ENCODE measurements around the gene PIEZO2. TPM values are rescaled to one million over a fixed set of nuclear protein-coding genes. Genes with fewer than 3 reads are reported as not detected.

The PIEZO2 gene
- polyA plus RNA-seq, 1 donor (not counting 4 experiments of a cell fraction or from before 2014, with no cell fraction given), result not detected

DNA sequence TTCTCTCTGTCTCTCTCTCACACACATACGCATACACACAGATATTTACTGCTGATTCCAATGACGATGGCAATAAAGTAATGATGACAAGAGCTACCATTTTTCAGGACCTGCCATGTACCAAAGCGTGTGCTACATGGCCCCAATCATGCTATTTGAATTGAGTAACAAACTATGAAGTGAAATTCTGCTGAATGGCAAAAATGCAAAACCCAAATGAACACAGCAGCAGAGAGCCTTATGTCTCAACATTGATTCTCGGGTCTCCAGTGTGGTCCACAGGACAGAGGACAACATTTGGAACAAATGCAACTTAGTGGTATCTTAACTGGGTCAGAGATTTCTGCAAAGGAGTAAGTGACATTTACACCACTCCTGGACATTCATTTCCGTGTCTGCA lies 117.4 kb downstream of the PIEZO2 start:
- Histone ChIP-seq H3K79me2 (ENCODE audit: control insufficient read depth, insufficient read depth, low read length) (no peaks in the 10 kb centered on the region), H3K27me3 (ENCODE audit: control insufficient read depth, extremely low read depth, insufficient read depth, low read length) (no peaks in the 10 kb centered on the region), H3K9ac (ENCODE audit: control insufficient read depth, extremely low read depth, insufficient read depth, low read length) (no peak overlapping the region), H3K9me3 (ENCODE audit: control insufficient read depth, low read depth, low read length) (no peaks in the 10 kb centered on the region), H3K36me3 (ENCODE audit: control insufficient read depth in 2 of 2, extremely low read depth in 1 of 2, insufficient read depth in 2 of 2, low read length in 2 of 2) (no peaks in the 10 kb centered on the region), H3K27ac (ENCODE audit: control insufficient read depth, insufficient read depth, low read length) (no peak overlapping the region), H3K9me1 (ENCODE audit: control insufficient read depth, extremely low read depth, insufficient read depth, low read length) (no peaks in the 10 kb centered on the region), H3K4me2 (ENCODE audit: control insufficient read depth, extremely low read depth, insufficient read depth, low read depth, low read length) (no peak overlapping the region), H2AFZ (ENCODE audit: control insufficient read depth, low read length) (no peak overlapping the region), H3K4me3 (ENCODE audit: control insufficient read depth in 2 of 3, extremely low read depth in 1 of 3, insufficient read depth in 2 of 3, low read depth in 1 of 3, low read length in 3 of 3) (no peak overlapping the region), H3K4me1 (ENCODE audit: control insufficient read depth, extremely low read depth, insufficient read depth, low read length) (no peaks in the 10 kb centered on the region), H4K20me1 (ENCODE audit: control insufficient read depth, extremely low read depth, insufficient read depth, low read length) (no peaks in the 10 kb centered on the region)
- no peak for DNase-seq (ENCODE audit: low read depth, low spot score)
- TF ChIP-seq EZH2 (IDR thresholded peaks at IDR 0.05; ENCODE audit: low read length), result no peak
- TF ChIP-seq, protein P1, sequence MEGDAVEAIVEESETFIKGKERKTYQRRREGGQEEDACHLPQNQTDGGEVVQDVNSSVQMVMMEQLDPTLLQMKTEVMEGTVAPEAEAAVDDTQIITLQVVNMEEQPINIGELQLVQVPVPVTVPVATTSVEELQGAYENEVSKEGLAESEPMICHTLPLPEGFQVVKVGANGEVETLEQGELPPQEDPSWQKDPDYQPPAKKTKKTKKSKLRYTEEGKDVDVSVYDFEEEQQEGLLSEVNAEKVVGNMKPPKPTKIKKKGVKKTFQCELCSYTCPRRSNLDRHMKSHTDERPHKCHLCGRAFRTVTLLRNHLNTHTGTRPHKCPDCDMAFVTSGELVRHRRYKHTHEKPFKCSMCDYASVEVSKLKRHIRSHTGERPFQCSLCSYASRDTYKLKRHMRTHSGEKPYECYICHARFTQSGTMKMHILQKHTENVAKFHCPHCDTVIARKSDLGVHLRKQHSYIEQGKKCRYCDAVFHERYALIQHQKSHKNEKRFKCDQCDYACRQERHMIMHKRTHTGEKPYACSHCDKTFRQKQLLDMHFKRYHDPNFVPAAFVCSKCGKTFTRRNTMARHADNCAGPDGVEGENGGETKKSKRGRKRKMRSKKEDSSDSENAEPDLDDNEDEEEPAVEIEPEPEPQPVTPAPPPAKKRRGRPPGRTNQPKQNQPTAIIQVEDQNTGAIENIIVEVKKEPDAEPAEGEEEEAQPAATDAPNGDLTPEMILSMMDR (optimal IDR thresholded peaks at IDR 0.05 in 1 of 3, IDR thresholded peaks at IDR 0.05 in 1 of 3, conservative IDR thresholded peaks at IDR 0.05 in 1 of 3; ENCODE audit: extremely low read depth in 1 of 3, insufficient read depth in 2 of 3, low read length in 3 of 3), result no peak
- dilution Hi-C loops (cut with MboI; ENCODE audit: extremely low pct_ligation_motif_present, low sequenced_read_pairs), result no loop called here
- no peak for FAIRE-seq

DNA sequence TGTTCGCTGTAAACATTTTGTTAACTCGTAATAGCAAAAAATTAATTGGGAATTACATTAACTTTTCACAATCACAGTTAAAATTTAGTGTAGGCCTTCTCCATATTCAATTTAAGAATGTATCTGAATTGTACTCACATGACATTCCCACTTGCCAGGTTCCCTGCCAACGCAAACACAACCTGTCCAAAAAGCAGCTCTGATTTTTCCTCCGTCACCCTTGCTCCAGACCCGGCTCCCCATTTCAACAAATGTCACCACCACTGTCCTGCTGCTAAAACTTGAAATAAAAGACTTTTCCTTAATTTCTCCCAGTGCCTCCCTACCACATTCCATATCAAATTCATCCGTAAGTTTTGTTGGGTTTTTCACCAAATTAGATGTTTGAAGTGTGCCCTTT lies 120.3 kb downstream of the PIEZO2 start:
- Histone ChIP-seq H3K9ac (ENCODE audit: control insufficient read depth, extremely low read depth, insufficient read depth, low read length) (no peak overlapping the region), H3K36me3 (ENCODE audit: control insufficient read depth in 2 of 2, extremely low read depth in 1 of 2, insufficient read depth in 2 of 2, low read length in 2 of 2) (no peaks in the 10 kb centered on the region), H4K20me1 (ENCODE audit: control insufficient read depth, extremely low read depth, insufficient read depth, low read length) (no peaks in the 10 kb centered on the region), H3K9me1 (ENCODE audit: control insufficient read depth, extremely low read depth, insufficient read depth, low read length) (no peaks in the 10 kb centered on the region), H3K9me3 (ENCODE audit: control insufficient read depth, low read depth, low read length) (no peaks in the 10 kb centered on the region), H2AFZ (ENCODE audit: control insufficient read depth, low read length) (no peak overlapping the region), H3K4me1 (ENCODE audit: control insufficient read depth, extremely low read depth, insufficient read depth, low read length) (no peaks in the 10 kb centered on the region), H3K4me2 (ENCODE audit: control insufficient read depth, extremely low read depth, insufficient read depth, low read depth, low read length) (no peak overlapping the region), H3K4me3 (ENCODE audit: control insufficient read depth in 2 of 3, extremely low read depth in 1 of 3, insufficient read depth in 2 of 3, low read depth in 1 of 3, low read length in 3 of 3) (no peak overlapping the region), H3K27me3 (ENCODE audit: control insufficient read depth, extremely low read depth, insufficient read depth, low read length) (no peaks in the 10 kb centered on the region), H3K27ac (ENCODE audit: control insufficient read depth, insufficient read depth, low read length) (no peak overlapping the region), H3K79me2 (ENCODE audit: control insufficient read depth, insufficient read depth, low read length) (no peaks in the 10 kb centered on the region)
- no peak for FAIRE-seq
- dilution Hi-C loops (cut with MboI; ENCODE audit: extremely low pct_ligation_motif_present, low sequenced_read_pairs), result no loop called here
- TF ChIP-seq, protein P1 (optimal IDR thresholded peaks at IDR 0.05 in 1 of 3, IDR thresholded peaks at IDR 0.05 in 1 of 3, conservative IDR thresholded peaks at IDR 0.05 in 1 of 3; ENCODE audit: extremely low read depth in 1 of 3, insufficient read depth in 2 of 3, low read length in 3 of 3), result no peak
- no peak for TF ChIP-seq EZH2 (IDR thresholded peaks at IDR 0.05; ENCODE audit: low read length)
- no peak for DNase-seq (ENCODE audit: low read depth, low spot score)

Measured in keratinocyte (primary cell).